Measurements from ENCODE around the gene MRRF.

MRRF gene

GRCh38 chr9:122264360-122265148 is at the start of gene MRRF, which contains the start of gene RBM18:
Gene MRRF, plus strand, starts transcription at chr9:122264882. Its CDS starts 6,010 bp downstream, at chr9:122270892.
Gene RBM18, minus strand, starts transcription at chr9:122264840. Its CDS starts 3,348 bp downstream, at chr9:122261492.
- DNase-seq = peak; percentile 77

GRCh38 chr9:122215663-122216062 is 49.0 kb upstream of the MRRF start:
- DNase-seq = no peak

GRCh38 chr9:122216138-122216797 is 48.4 kb upstream of the MRRF start:
- DNase-seq = no peak

GRCh38 chr9:122216798-122217418 is 47.8 kb upstream of the MRRF start:
- DNase-seq = no peak

GRCh38 chr9:122217640-122218039 is 47.0 kb upstream of the MRRF start:
- DNase-seq = no peak

GRCh38 chr9:122218071-122218934 is 46.4 kb upstream of the MRRF start:
- DNase-seq = no peak

- DNase-seq = no peak
Measured at GRCh38 chr9:122218935-122219855, 45.5 kb upstream of the MRRF start.

GRCh38 chr9:122219856-122220672 is 44.6 kb upstream of the MRRF start:
- DNase-seq = no peak

- DNase-seq = no peak
Measured at GRCh38 chr9:122220673-122221182, 44.0 kb upstream of the MRRF start.

- DNase-seq = no peak
Measured at GRCh38 chr9:122221183-122221811, 43.4 kb upstream of the MRRF start.

GRCh38 chr9:122222791-122223190 is 41.9 kb upstream of the MRRF start:
- DNase-seq = no peak

GRCh38 chr9:122223435-122223834 is 41.2 kb upstream of the MRRF start:
- DNase-seq = no peak

- DNase-seq = no peak
Measured at GRCh38 chr9:122225312-122226141, 39.2 kb upstream of the MRRF start.

- DNase-seq = no peak
Measured at GRCh38 chr9:122226142-122226757, 38.4 kb upstream of the MRRF start.

- DNase-seq = no peak
Measured at GRCh38 chr9:122226758-122227574, 37.7 kb upstream of the MRRF start.

GRCh38 chr9:122227575-122227900 is 37.1 kb upstream of the MRRF start:
- no peak for DNase-seq

- DNase-seq = no peak
Measured at GRCh38 chr9:122228191-122228567, 36.5 kb upstream of the MRRF start.
